Skin of body (tissue), 2 donors: Measurements from ENCODE around the gene KRTAP10-10. TPM values are rescaled to one million over a fixed set of nuclear protein-coding genes. Genes with fewer than 3 reads are reported as not detected.
"Not testable (repeated sequence)": the region's sequence is repeated elsewhere in the genome, so short reads cannot be mapped to it uniquely, and the experiment has no call there.

ENCODE experiments used
- DNase-seq: peaks from one replicate; lab custom pipeline; 2025; lab: John Stamatoyannopoulos, UW
- total RNA-seq: library from RNA; depleted of rRNA; stranded (reverse); fragments of >200 nt; gene quantifications from one replicate; pipeline ENCODE4 v1.2.3, GENCODE V29; 2014

The KRTAP10-10 gene
- total RNA-seq, 1 donor from 2014 or later: 0.49 TPM

DNA sequence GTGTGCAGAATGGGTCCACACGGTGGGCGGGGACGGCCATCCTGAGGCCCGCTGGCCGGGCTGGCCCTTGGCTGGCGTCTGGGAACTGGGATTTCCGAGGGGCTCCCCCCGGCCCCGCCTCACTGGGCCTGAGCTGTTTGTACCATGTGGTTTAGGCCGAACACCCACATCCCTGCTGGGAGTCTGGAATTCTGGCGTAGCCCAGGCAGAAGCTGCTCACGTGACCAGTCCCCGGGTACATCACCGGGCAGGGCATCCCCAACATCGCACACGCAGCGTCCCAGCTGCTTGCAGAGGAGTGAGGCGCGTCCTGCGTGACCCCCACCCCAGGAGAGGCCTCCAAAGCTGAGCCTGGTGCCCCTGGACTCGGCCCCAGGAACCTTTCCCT is 34.7 kb upstream of the KRTAP10-10 start:
- no peak for DNase-seq

DNA sequence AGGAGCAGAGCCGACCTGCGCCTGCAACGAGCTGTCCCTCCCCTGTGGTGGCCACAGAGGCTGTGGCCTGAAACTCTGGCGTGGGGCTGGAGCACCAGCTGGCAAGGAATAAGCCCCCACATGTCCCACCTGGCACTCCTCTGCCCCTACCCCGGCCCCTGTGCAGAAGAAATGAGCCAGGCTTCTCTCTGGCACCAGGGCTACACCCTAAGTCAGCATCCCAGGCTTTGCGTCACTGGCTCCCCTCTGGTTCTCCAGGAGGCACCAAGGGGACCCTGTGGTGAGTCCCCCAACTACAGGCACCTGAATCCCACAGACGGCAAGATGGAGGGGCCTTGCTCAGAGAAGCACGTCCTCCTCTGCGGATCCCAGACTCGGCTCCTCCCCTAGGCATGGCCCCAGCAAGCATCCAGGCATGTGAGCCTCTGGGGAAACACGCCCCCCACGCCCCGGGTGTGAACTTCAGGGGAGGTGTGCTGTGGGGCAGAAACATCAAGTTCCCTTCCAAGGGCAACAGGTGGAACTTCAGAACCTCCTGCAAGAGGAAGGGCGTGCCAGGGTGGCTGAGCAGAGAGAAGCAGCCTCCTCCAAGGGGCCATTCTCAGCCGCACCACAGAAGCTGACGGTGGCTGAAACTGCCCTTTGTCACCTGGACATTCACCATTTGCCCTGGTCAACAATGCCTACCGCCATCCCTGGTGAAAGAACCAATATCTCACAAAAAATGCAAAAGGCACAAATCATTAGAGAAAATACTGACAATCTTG is 33.9 kb upstream of the KRTAP10-10 start:
- DNase-seq: no peak

DNA sequence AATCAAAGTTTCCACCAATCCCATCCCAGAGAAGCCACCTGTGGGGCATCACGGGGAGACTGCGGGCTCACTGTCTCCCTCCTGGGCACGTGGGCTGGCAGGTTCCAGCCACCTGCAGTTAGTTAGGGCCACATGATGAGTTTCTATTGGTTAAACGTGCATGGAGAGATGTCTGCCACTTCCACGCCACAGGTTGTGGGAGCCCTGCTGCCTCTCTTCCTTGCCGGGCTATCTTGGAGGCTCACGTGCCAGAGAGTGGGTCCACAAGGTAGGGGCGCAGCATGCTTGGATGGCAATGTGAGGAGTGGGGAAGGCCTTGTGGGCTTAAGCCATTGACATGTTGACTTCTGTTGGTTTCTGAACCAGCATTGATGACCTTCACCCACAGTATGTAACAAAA is 33.2 kb upstream of the KRTAP10-10 start:
- DNase-seq: no peak

DNA sequence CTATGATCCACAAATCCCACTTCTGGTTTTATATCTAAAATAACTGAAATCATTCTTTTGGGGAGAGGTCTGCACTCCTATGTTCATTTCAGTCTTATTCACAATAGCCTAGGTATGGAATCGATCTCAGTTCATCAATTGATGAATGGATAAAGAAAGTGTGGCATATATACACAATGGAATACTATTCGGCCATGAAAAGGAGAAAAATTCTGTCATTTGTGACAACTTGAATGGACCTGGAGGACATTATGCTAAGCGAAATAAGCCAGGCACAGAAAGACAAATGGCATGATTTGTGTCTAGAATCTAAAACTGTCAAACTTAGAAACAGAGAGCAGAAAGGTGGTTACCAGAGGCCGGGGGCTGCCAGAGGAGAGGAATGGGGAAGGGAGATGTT is 30.7 kb upstream of the KRTAP10-10 start:
- no peak for DNase-seq

DNA sequence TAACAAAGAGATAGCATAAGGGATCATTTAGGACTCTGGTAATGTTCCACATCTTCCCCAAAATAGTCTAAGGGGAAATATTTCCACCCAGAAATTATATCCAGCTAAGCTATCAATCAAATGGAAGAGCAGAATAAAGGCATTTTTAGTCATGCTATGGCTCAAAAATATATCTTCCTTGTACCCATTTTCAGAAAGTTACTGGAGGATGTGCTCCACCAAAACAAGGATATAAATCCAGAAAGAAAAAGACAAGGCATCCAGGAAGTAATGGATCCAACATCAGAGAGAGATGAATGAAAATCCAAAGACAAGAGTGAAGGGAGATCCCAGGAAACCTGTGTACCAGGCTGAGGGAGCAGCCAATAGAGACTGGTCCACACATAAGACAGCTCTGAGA is 28.0 kb upstream of the KRTAP10-10 start:
- no peak for DNase-seq

DNA sequence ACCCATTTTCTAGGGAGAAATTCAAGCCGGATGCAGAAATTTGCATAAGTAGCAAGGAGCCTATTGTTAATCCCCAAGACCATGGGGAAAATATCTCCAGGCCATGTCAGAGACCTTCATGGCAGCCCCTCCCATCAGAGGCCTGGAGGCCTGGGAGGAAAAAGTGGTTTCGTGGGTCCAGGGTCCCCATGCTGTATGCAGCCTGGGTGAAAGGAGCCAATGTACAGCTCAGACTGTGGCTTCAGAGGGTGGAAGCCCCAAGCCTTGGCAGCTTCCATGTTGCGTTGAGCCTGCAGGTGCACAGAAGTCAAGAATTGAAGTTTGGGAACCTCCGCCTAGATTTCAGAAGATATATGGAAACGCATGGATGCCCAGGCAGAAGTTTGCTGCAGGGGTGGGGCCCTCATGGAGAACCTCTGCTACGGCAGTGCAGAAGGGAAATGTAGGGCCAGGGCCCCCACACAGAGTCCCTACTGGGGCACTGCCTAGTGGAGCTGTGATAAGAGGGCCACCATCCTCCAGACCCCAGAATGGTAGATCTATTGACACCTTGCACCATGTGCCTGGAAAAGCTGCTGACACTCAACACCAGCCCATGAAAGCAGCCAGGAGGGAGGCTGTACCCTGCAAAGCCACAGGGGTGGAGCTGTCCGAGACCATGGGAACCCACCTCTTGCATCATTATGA is 26.9 kb upstream of the KRTAP10-10 start:
- not testable (repeated sequence) for DNase-seq

DNA sequence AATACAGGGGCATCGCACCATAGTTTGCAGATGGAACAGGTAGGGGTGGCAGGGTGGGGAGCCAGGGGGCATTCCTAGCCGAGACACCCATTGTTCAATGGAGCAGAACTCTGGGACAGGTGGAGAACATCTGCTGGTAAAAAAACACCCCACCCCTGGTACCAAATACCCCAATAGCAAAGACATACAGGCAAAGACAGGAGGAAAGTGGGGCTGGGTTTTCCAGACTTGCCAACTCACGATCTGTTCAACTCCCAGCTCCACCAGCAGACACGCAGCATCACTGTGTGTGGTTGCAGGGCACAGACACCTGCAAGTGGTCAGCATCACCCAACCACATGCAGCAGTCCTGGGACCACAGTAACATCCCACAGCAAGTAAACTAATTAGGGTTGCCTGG is 25.6 kb upstream of the KRTAP10-10 start:
- DNase-seq: no peak

DNA sequence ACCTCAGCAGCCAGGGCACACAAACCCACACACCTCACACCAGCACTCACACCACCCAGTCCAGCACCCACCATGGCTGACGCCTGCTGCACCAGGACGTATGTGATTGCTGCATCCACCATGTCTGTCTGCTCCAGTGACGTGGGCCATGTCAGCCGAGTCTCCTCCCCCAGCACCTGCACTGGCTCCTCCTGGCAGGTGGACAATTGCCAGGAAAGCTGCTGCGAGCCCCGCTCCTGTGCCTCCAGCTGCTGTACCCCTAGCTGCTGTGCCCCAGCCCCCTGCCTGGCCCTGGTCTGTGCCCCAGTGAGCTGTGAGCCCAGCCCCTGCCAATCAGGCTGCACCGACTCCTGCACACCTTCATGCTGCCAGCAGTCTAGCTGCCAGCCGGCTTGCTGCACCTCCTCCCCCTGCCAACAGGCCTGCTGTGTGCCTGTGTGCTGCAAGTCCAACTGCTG is 25.1 kb upstream of the KRTAP10-10 start, which contains the start of gene KRTAP10-8:
Gene KRTAP10-8, plus strand, starts transcription at position 51 of the 458 bp plus-strand sequence. Its CDS starts 22 bp downstream, at position 73.
- no peak for DNase-seq

DNA sequence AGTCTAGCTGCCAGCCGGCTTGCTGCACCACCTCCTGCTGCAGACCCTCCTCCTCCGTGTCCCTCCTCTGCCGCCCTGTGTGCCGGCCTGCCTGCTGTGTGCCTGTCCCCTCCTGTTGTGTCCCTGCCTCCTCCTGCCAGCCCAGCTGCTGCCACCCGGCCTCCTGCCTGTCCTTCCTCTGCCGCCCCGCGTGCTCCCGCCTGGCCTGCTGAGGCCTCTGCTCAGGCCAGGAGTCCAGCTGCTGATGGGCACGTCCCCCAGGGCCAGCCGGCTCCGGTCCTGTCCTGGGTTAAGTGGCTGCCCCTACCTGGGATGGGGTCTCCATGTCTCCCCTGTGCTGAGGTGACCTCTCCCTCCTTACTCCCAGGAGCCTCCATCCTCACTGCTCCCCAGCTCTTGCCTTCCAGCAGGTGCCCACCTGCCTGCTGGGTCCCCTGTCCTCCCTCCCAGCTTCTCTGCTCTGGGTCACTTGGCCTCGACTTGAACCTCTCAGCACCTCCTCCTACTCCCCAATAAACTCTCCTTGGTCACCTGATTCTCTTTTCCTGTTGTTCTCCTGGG is 24.4 kb upstream of the KRTAP10-10 start:
- no peak for DNase-seq

DNA sequence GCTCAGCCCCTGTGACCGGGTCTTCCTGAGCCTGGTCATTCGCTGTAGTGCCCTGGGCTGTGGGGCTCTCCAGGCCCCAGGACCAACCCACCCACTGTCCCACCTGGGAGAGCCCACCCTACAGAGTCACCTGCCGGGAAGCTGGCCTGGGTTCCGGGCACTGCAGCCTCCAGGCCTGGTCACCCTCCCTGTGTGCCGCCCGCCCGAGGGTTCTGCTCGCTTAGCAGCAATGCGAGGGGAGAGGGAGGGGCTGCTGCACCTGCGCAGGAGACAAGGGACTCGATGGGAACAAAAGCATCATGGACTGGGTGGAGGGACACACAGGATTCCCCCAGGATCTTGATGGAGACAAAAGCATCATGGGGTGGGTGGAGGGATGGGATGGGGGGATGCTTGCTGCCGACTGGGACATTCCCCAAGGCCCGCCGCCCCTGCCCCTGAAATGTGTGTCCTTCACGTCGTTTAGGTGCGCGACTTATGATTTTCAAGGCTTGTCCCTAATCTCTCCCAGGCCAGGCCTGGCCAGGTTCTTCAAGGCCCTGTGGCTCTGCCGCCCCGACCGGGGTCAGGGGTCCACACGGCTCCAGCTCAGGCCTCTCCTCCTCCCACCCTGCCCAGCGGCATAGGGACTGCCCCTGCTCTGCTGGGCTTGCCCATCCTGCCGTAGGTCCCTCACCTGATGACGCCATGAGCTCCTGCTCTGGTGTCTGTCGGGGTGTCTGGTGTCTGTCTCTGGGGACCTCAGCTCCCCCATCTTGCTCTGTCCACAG is 23.6 kb upstream of the KRTAP10-10 start:
- DNase-seq: no peak

DNA sequence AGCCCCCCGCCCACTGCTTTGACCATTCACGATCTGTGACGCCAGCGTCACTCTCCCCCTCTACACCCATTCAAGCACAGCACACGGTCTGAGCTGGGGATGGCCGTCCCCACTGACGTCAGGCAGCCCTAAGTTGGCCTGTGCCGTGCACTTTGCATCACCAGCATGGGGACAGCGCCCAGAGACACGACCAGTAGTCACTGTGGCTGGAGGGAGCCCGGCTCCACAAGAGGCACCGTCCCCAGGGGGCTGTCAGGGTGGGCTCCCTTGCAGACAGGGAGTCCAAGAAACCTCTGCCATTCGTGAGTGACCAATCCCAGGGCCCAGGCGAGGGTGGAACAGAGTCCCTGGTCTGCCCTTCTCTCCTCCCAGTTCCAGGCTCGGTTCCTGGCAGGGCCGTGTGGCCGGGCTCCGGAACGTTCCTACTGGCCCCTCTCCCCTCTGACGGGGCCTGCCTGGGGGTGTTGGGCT is 23.0 kb upstream of the KRTAP10-10 start:
- no peak for DNase-seq

DNA sequence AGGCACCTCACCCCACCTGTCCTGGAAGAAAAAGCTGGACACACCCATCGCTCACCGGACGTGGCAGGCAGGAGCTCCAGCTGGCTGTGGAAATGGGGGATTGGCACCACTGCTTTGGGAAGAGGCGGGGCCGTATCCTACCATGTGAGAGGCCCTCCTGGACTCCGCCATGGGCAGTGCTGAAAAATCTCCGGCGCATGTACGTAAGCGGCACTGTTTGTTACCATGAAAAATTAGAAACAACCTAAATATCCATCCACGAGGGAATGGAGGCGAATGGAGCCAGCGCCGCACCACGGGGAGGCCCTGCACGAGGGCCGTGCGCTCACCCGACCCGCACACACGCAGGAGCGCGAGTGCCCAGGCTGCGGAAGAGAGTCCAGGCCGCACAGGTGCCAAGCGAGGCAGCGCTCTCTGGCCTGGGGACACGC is 22.2 kb upstream of the KRTAP10-10 start:
- no peak for DNase-seq

DNA sequence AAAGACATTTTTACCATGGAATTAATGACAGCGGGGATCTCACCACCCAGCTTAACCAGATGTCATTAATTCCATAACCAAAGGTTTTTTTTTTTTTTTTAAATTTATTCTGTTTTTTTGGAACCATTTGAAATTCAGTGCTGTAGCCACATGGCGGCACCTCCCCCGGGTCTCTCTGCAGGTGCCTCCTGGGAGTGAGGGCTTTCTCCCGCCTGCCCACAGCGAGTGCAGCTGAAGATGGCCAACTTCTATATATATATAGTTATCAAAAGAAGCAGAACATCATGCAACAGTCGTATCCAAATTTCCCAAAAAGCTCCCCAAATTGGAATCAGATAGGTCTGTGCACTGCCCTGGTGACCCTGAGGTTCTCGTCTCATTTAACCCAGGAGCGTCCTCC is 21.7 kb upstream of the KRTAP10-10 start:
- no peak for DNase-seq

DNA sequence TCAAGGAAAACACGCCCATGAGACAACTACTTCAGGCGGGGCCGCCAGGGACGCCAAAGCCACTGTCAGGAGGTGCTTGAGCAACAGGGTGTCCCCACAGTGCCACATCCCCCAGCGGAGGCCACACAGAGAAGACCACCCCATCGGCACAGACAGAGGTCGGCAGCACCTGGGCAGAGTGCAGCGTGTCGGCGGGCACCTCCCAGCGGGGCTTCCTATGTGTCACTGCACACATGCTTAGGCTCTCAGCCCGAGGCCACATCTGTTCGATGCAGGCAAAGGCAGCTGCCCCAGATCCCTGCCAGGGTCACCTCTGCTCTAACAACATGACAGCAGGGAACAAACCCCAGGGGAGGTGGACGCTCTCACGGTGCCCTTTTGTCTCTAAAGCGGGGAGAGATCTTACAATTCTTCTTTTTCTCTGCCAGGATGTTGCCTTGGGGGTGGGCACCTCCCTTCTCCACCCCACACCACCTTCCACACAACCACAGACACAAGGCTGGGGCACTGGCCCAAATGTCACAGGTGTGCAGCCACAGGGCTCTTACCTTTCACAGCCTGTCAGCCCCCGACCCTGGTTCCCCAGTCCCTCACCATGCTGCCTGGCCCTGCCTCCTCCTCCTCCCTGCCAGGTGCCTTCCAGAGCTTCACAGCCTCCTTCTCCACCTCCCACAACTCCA is 21.1 kb upstream of the KRTAP10-10 start:
- DNase-seq: no peak

DNA sequence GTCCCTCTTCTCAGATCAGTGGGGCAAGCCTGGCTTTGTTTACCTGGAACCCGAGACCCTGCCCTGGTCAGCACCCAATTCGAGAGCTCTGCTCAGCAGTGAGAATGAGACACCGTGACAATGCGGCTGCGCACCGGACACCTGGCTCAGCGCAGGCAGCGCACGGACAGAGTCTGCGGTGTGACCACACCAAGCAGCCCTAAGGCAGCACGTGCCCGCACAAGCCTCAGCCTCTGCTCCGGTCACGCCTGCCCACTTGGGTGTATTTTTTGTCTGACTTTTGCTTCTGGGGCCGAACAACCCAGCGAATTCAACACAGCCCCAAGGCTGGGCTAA is 20.6 kb upstream of the KRTAP10-10 start:
- DNase-seq: no peak

DNA sequence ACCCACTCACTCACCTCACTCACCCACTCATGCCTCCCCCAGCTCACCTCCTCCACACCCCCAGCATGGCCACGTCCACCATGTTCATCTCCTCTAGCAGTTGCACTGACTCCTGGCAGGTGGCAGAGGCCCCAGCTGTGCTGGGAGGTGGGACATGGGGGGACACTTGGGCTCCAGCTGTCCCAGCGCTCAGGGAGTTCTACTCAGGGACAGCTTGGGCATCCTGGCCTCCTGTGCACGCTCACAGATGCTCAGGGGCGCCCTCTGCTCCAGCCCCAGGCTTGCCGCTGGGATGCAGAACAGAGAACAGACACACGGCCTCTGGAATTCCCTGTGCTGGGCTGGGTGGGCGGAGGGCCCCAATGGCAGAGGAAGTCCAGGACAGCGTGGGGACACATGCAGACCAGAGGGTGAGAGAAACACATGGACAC is 20.1 kb upstream of the KRTAP10-10 start:
- DNase-seq: no peak

DNA sequence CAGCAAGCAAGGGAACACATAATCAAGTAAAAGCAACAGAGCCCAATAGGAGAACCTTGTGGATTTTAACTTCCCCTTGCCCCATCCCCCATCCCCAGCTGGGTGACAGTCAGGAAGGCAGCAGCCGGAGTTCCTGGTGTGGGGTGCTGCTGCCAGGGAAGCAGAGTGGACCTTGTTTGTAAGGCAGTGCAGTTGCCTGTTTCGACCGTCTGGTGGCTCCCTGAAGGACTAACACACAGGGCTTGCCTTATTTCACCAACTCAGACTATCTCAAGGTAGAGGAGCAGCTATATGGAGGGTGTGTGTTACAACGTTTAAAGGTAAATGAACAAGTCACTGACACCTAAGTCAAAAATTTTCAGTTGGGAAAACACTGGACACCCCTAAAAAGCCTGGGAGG is 18.7 kb upstream of the KRTAP10-10 start:
- DNase-seq: no peak

DNA sequence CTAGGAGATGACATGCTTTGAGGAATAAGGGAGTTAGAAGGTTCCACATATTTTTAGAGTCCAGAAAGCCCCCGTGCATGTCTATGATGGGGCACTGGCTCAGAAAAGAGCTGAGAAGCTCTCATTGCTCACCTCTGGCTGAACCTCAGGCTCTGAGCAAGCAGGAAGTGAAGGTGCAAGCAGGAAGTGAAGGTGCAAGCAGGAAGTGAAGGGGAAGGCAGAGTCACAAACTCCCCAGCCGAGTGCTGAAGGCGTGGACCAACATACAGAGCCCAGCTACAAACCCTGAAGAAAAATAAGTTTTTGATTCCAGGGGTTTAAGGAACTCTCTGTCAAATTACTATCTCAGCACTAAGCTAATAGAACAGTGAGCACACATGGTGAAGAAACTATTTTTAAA is 18.2 kb upstream of the KRTAP10-10 start:
- DNase-seq: no peak

DNA sequence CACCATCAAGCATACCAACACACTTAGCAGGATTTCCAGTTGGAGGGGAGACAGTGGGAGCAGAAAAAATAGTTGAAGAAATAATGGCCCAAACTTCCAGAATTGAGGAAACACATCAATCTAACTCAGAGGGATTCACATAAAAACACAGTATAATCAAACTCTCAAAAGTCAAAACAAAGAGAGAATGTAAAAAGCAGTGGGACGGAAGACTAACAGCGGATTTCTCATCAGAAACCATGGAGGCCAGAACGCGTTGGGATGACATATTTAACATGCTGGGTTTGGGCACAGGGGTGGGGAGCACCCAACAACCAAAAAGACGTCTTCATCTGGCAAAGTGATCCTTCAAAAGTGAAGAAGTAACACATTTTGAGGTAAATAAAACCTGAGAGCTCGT is 17.3 kb upstream of the KRTAP10-10 start:
- no peak for DNase-seq

DNA sequence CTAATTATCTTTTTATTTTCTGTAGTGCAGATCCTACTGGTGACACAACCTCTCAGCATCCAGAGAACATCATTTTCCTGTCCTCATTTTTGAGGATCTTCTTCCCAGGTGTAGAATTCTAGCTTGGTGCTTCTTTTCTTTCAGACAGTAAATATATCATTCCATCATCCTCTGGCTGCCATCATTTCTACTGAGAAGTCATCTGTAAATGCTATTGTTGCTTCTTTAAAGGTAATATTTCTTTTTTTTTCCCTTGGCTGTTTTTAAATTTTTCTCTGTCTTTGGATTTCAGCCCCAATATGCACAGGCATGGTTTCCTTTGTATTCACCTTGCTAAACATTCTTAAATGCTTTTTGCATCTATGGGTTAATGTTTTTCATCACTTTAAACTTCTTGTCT is 13.6 kb upstream of the KRTAP10-10 start:
- DNase-seq: no peak

DNA sequence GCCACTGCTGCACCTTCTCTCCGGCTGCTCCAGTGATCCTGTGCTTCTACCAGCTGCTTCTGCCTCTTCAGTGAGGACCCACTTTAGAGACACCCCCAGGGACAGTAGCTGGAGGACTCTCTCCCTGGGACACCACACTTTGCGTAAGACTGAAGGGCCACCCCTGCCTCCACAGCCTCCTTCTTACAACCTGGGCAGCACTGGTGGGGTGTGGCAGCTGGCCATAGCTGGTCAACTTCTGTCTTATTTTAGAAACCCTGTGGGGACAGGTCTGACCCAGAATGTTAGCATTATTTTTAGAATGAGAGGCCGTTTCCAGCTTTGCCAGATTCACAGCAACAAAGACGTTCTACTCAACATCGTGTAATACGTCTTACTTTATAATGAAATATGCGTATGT is 11.4 kb upstream of the KRTAP10-10 start:
- no peak for DNase-seq
